ENCODE measurements around the gene NOL12.

Gene NOL12

DNA sequence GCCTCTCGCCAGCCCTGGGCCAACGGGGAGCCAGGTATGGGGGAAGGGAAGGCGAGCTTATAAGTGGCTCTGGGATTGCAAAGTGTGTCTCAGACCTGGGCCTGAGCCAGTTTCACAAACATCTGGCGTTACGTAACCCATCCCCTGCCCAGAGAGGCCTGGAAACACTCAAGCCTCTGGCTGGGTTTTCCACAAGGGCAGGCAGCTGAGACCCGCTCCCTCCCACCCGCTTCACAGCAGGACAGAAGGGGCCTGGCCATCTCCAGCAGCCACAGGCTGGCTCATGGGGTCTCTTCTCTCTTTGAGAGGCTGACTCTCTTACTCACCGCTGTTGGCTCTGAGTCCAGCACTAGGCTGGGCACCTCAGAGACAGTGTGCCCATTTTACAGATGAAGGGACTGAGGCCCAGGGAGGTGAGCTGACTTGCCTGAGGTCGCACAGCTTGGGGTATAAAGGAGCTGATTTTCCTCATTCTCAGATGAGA, 55.2 kb downstream of the NOL12 start:
- in situ Hi-C loops (cut with HindIII; ENCODE audit: low sequenced_read_pairs) = no loop called here

DNA sequence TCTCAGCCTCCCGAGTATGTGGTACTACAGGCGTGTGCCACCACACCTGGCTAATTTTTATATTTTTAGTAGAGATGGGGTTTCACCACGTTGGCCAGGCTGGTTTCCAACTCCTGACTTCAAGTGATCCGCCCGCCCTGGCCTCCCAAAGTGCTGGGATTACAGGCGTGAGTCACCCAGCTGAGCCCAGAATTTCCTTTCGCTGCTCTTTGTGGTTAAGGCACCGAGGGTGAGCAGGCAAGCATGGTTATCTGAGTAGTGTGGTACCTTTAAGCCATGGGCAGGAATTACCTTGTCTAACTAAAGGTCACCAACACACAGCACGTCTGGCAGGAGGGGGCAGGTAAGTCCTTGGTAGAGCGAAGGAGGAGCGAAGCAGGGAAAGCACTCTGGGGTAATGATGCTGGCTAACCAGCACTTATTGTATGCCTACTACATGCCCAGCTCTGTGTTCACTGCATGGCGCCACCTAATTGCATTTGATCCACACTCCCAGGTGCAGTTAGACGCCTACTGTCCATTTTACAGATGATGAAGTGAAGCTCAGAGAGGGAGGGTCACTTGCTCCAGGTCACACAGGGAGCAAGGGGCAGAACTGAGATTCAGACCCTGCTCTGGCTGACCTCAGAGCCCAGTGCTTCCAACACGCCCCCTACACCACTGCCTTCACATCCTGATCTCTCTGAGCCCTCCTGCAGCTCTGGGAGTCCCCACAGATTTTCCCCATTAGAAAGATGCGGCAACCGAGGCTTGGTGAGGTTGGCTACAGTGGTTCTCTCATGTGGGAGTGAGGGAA, 56.4 kb downstream of the NOL12 start:
- in situ Hi-C loops (cut with HindIII; ENCODE audit: low sequenced_read_pairs) = no loop called here
